Gastrocnemius medialis (tissue), 4 donors: ENCODE data around the gene PLA2G4F. TPM values are rescaled to one million over a fixed set of nuclear protein-coding genes. Genes with fewer than 3 reads are reported as not detected.

Experiments used
- ATAC-seq, 2 donors: fragments of 150-250 bp; one replicate each; pipeline ENCODE4 v1.9.1; 2016
- DNase-seq, 2 donors: peaks; one replicate each; pipeline ENCODE4 v3.0.0-alpha.2; 2019
- H3K27ac ChIP-seq, 4 donors: fragments of 200-600 bp; sonication (generic); 1 replicate in 1 of 4; 2 replicates in 3 of 4; pipeline ENCODE4 v1.5.1; 2016 to 2018; ENCODE audit warnings: mild to moderate bottlenecking in 2 of 4, moderate library complexity in 1 of 4
- H3K27me3 ChIP-seq, 3 donors: fragments of 200-600 bp; sonication (generic) in 2 of 3; 1 replicate in 1 of 3; 2 replicates in 2 of 3; pipeline versions ENCODE4 v1.5.1 to v1.6.0; 2016 to 2019; ENCODE audit warnings: mild to moderate bottlenecking in 1 of 3, moderate library complexity in 1 of 3
- H3K36me3 ChIP-seq, 2 donors: fragments of 200-600 bp; sonication (generic) in 1 of 2; one replicate each; pipeline ENCODE4 v1.5.1; 2017 to 2018
- H3K4me1 ChIP-seq, 2 donors: fragments of 200-600 bp; sonication (generic) in 1 of 2; one replicate each; pipeline ENCODE4 v1.5.1; 2016 to 2017; ENCODE audit warnings: mild to moderate bottlenecking in 2 of 2
- H3K4me3 ChIP-seq, 4 donors: fragments of 200-600 bp; sonication (generic) in 3 of 4; 1 replicate in 1 of 4; 2 replicates in 3 of 4; pipeline ENCODE4 v1.5.1; 2016 to 2019; ENCODE audit warnings: mild to moderate bottlenecking in 2 of 4
- H3K9me3 ChIP-seq, 3 donors: fragments of 200-600 bp; sonication (generic) in 2 of 3; 1 replicate in 1 of 3; 2 replicates in 2 of 3; pipeline ENCODE4 v1.5.1; 2016 to 2019
- CTCF ChIP-seq, 5 experiments: fragments of 450-650 bp in 3 of 5; fragments of 200-600 bp in 2 of 5; sonication (generic) in 2 of 5; IDR thresholded peaks in 4 of 5; conservative IDR thresholded peaks in 1 of 5; 1 replicate in 4 of 5; 2 replicates in 1 of 5; pipeline ENCODE4 v1.5.1; 2016 to 2019; ENCODE audit warnings: antibody characterized with exemption in 5 of 5, mild to moderate bottlenecking in 3 of 5, moderate library complexity in 3 of 5
- POLR2A ChIP-seq, 2 donors: fragments of 450-650 bp; IDR thresholded peaks; one replicate each; pipeline ENCODE4 v1.6.1; 2017; ENCODE audit warnings: antibody characterized with exemption in 2 of 2, mild to moderate bottlenecking in 2 of 2, moderate library complexity in 2 of 2
- in situ Hi-C, 4 donors: fragments of 200-750 bp; cut with MboI; loops; one replicate each; pipeline versions ENCODE4 v1.15.0 to v1.8.0; 2017; ENCODE audit warnings: low sequenced_read_pairs in 4 of 4
- intact Hi-C: fragments of 100-400 bp; cut with DNase I; formaldehyde crosslinking; loops from one replicate; pipeline ENCODE4 v1.15.1; 2023; ENCODE audit warnings: low total_unique reads
- total RNA-seq, 4 donors: library from RNA; depleted of rRNA; stranded (reverse); fragments of >200 nt; gene quantifications; one replicate each; pipeline versions ENCODE4 v1.1.0 to v1.2.3, GENCODE V29; 2016

The PLA2G4F gene
- total RNA-seq, 4 donors from 2014 or later = 1.0 to 8.4 (median 4.9) TPM

GRCh38 chr15:42101861-42102260 is 54.6 kb downstream of the PLA2G4F start:
- no peak overlapping the region for H3K27ac ChIP-seq

DNA sequence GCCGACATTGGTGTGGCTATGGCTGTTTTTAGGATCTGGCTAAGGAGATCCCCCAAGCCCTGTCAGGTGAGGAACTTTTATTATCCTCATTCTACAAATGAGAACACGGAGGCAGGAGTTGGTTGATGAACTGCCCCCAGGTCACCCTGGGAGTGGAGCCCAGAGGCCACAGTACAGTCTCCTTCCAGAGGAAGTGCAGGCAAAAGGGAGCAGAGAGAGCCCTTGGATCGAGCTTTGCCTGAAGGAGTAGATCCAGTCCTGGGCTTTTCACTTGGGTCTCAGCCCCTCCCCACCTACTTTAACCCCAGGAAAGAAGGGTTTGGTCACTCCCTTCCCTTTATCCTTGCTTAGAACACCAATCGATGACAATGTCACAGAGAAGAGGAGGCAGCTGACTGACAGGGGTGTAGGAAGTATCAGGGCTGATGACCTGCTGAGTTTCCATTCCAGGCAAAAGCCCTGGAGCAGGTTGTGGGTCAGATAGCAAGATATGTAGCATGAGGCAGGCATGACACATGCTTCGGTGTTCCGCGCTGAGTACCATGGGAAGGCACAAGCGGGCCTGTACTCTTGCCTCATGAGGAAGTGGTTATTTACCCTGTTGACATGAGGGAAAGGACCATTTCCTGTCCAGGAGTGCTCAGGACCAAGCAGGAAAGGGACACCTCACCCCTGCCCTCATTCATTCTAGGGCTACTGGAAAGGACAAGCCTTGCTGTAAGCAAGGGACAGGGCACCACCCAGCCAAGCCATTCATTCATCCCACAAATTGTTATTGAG is 56.2 kb downstream of the PLA2G4F start:
- Histone ChIP-seq H3K4me1 (no peaks in the 10 kb centered on the region), H3K27ac (no peak overlapping the region), H3K9me3 (no peaks in the 10 kb centered on the region), H3K27me3 (no peaks in the 10 kb centered on the region), H3K4me3 (no peak overlapping the region), H3K36me3 (no peaks in the 10 kb centered on the region)
- in situ Hi-C loops = no loop called here
- intact Hi-C loops = no loop called here
- ATAC-seq (no peak), DNase-seq (no peak)
- no peak for TF ChIP-seq POLR2A (IDR thresholded peaks at IDR 0.05)
- no peak for TF ChIP-seq CTCF (IDR thresholded peaks at IDR 0.05 in 4 of 5, conservative IDR thresholded peaks at IDR 0.05 in 1 of 5)

More at GRCh38 chr15:42101861-42102260, 54.6 kb downstream of the PLA2G4F start:
- in situ Hi-C loops (no loop called here), intact Hi-C loops (no loop called here)
- TF ChIP-seq CTCF (IDR thresholded peaks at IDR 0.05 in 4 of 5, conservative IDR thresholded peaks at IDR 0.05 in 1 of 5) (no peak), POLR2A (IDR thresholded peaks at IDR 0.05) (no peak)
- Histone ChIP-seq H3K4me3 (no peak overlapping the region), H3K36me3 (no peaks in the 10 kb centered on the region), H3K9me3 (no peaks in the 10 kb centered on the region), H3K27me3 (no peaks in the 10 kb centered on the region), H3K4me1 (no peaks in the 10 kb centered on the region)
- ATAC-seq (no peak), DNase-seq (no peak)

DNA sequence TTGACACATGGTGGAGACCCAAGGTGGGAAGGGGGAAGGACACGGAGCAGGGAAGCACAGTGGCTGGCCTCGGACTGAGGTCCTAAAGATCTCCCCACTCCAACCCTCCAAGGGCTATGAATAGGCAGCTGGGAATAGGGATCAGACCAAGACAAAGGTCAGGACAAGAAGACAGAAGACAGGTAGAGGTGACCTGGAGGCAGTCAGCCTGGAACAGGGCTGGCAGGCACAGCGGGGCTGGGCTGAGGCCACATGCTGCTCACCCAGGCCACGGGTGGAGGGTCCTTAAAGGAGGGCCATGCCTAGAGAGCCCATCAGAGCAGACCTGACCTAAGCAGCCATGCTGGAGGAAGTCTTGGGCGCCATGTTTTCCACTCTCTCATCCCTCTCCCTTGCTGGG is 59.4 kb downstream of the PLA2G4F start:
- H3K9me3 ChIP-seq = no peaks in the 10 kb centered on the region
- intact Hi-C loops = no loop called here
- DNase-seq (no peak), ATAC-seq (no peak)
- H3K4me3 ChIP-seq = no peak overlapping the region
- in situ Hi-C loops = no loop called here
- H3K36me3 ChIP-seq = no peaks in the 10 kb centered on the region
- TF ChIP-seq CTCF (IDR thresholded peaks at IDR 0.05 in 4 of 5, conservative IDR thresholded peaks at IDR 0.05 in 1 of 5) = no peak
- TF ChIP-seq POLR2A (IDR thresholded peaks at IDR 0.05) = no peak
- no peak overlapping the region for H3K27ac ChIP-seq
- H3K4me1 ChIP-seq = peaks cover 0 to 7% of the 10 kb centered on the region in 2 donors
- no peaks in the 10 kb centered on the region for H3K27me3 ChIP-seq

- Histone ChIP-seq H3K36me3 (no peaks in the 10 kb centered on the region), H3K27ac (no peak within 1 kb of the TSS), H3K27me3 (no peaks in the 10 kb centered on the region), H3K4me1 (peaks cover 0 to 7% of the 10 kb centered on the region in 2 donors), H3K4me3 (no peak within 1 kb of the TSS), H3K9me3 (no peaks in the 10 kb centered on the region)
- DNase-seq (no peak), ATAC-seq (no peak)
- in situ Hi-C loops = no loop called here
- intact Hi-C loops = no loop called here
- no peak for TF ChIP-seq POLR2A (IDR thresholded peaks at IDR 0.05)
- no peak for TF ChIP-seq CTCF (IDR thresholded peaks at IDR 0.05 in 4 of 5, conservative IDR thresholded peaks at IDR 0.05 in 1 of 5)
Observed at GRCh38 chr15:42094512-42094963, 61.9 kb downstream of the PLA2G4F start, which contains the start of gene PLA2G4D. Gene PLA2G4D (minus strand): TSS chr15:42094562. CDS start chr15:42094459, 103 bp downstream.
